OCI-LY1 (cell line): ENCODE results near the gene CHTF18.
"Not testable (repeated sequence)": the region's sequence is repeated elsewhere in the genome, so short reads cannot be mapped to it uniquely, and the experiment has no call there.

Experiments
- H2AFZ ChIP-seq: fragments of 200-600 bp; sonication (generic), shearing (Covaris generic); 2 replicates; pipeline ENCODE4 v1.6.0; 2014; ENCODE audit warnings: antibody characterized with exemption, mild to moderate bottlenecking, low read length
- H3F3A ChIP-seq: fragments of 200-600 bp; sonication (generic), shearing (Covaris generic); 2 replicates; pipeline ENCODE4 v1.6.0; 2014; ENCODE audit warnings: mild to moderate bottlenecking, antibody characterized with exemption, low read length, moderate library complexity; ENCODE audit not compliant: insufficient read depth
- H3K27ac ChIP-seq: fragments of 200-600 bp; sonication (generic); 2 replicates; pipeline ENCODE4 v1.5.1; 2014; ENCODE audit warnings: low read length, mixed run types, mild to moderate bottlenecking, low read depth; ENCODE audit not compliant: poor library complexity, severe bottlenecking
- H3K27me3 ChIP-seq: fragments of 200-600 bp; sonication (generic); 2 replicates; pipeline ENCODE4 v1.6.0; 2014; ENCODE audit warnings: antibody characterized with exemption, mild to moderate bottlenecking, low read length, moderate library complexity; ENCODE audit not compliant: insufficient read depth
- H3K36me3 ChIP-seq: fragments of 200-600 bp; sonication (generic); 2 replicates; pipeline ENCODE4 v1.6.1; 2014; ENCODE audit warnings: mild to moderate bottlenecking, antibody characterized with exemption, low read length, moderate library complexity, mixed read lengths; ENCODE audit not compliant: insufficient read depth
- H3K4me1 ChIP-seq: fragments of 200-600 bp; sonication (generic); 2 replicates; pipeline ENCODE4 v1.5.1; 2014; ENCODE audit warnings: mild to moderate bottlenecking, low read length, moderate library complexity; ENCODE audit not compliant: insufficient read depth, severe bottlenecking
- H3K4me2 ChIP-seq: fragments of 200-600 bp; sonication (generic), shearing (Covaris generic); 2 replicates; pipeline ENCODE4 v1.6.1; 2014; ENCODE audit warnings: low read length
- H3K4me3 ChIP-seq: fragments of 200-600 bp; sonication (generic); 2 replicates; pipeline ENCODE4 v1.5.1; 2014; ENCODE audit warnings: low read length, low read depth, mild to moderate bottlenecking, mixed read lengths; ENCODE audit not compliant: poor library complexity, severe bottlenecking
- H3K79me2 ChIP-seq: fragments of 200-600 bp; shearing (Covaris generic); 2 replicates; pipeline ENCODE4 v1.6.1; 2016; ENCODE audit warnings: mixed run types, low read length, mixed read lengths; ENCODE audit not compliant: insufficient read depth
- H3K9ac ChIP-seq: fragments of 200-600 bp; sonication (generic), shearing (Covaris generic); 2 replicates; pipeline ENCODE4 v1.6.1; 2014; ENCODE audit warnings: mild to moderate bottlenecking, low read length, mixed read lengths
- H3K9me2 ChIP-seq: fragments of 200-600 bp; sonication (generic), shearing (Covaris generic); 2 replicates; pipeline ENCODE4 v1.6.1; 2014; ENCODE audit warnings: low read depth, mild to moderate bottlenecking, low read length, mixed read lengths
- H3K9me3 ChIP-seq: fragments of 200-600 bp; shearing (Covaris generic); 2 replicates; pipeline ENCODE4 v1.6.1; 2014; ENCODE audit warnings: low read length, mixed read lengths
- H4K20me1 ChIP-seq: fragments of 200-600 bp; sonication (generic), shearing (Covaris generic); 2 replicates; pipeline ENCODE4 v1.6.0; 2016; ENCODE audit warnings: mild to moderate bottlenecking, low read length; ENCODE audit not compliant: insufficient read depth
- EZH2 ChIP-seq: fragments of 200-600 bp; sonication (generic), shearing (Covaris generic); IDR thresholded peaks from 2 replicates; pipeline ENCODE4 v1.8.0; 2017; ENCODE audit warnings: borderline replicate concordance, mixed run types, mild to moderate bottlenecking, antibody characterized with exemption, low read length, moderate library complexity, mixed read lengths
- TF ChIP-seq, protein P1 (sequence below): fragments of 200-600 bp; sonication (generic), shearing (Covaris generic); IDR thresholded peaks from 2 replicates; pipeline ENCODE4 v1.5.1; 2017; ENCODE audit warnings: mild to moderate bottlenecking, antibody characterized with exemption, low read length, moderate library complexity, mixed read lengths

CHTF18 gene

DNA sequence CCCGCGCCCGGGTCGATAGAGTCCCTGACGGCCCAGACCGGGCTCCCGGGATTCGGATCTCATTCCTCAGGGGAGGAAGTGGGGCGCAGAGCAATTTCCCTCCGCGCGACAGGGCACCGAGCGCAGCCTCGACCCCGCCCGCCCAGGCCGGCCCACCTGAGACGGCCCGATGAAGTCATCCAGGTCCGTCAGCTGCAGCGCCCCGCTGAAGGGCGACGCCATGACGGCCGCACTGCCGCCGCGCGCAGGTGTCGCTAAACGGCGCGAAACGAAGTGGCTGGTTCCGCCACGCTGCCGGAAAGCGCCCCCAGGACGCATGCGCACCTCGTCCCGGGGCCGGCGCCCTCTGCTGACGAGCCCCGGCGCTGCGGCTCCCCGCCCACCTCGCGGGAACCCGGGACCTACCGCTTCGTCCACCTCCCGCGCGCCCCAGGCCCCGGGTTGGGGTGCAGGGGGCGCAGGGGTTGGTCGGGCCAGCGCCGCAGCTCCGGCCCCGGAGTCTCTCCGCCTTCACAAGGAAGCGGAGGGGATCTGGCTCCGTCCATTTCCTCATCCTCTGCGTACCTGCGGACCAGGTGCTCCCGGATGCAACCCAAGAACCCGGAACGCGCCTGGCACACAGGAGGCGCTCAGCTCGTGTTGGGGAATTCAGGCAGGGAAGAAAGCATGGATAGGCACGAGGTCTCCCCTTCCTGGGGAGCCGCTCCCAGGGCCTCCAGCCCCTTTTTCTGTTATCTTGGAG is 47.5 kb upstream of the CHTF18 start, which contains the start of gene CIAO3:
TSS of gene CIAO3 (minus strand) at position 234 of the 742 bp plus-strand sequence. CDS start at position 222, 12 bp downstream.
- Histone ChIP-seq H3K36me3 (peaks cover 11% of the 10 kb centered on the region), H3K9me3 (no peaks in the 10 kb centered on the region), H4K20me1 (no peaks in the 10 kb centered on the region), H3K79me2 (no peaks in the 10 kb centered on the region), H3K9me2 (no peaks in the 10 kb centered on the region), H3F3A (no peaks in the 10 kb centered on the region), H3K27ac (peak within 1 kb of the TSS; percentile 97), H3K4me2 (peak within 1 kb of the TSS; percentile 83), H3K4me3 (peak within 1 kb of the TSS; percentile 84), H3K9ac (peak within 1 kb of the TSS; percentile 84), H3K27me3 (no peaks in the 10 kb centered on the region), H3K4me1 (peaks cover 46% of the 10 kb centered on the region), H2AFZ (no peak within 1 kb of the TSS)
- no peak for TF ChIP-seq EZH2
- TF ChIP-seq, protein P1, sequence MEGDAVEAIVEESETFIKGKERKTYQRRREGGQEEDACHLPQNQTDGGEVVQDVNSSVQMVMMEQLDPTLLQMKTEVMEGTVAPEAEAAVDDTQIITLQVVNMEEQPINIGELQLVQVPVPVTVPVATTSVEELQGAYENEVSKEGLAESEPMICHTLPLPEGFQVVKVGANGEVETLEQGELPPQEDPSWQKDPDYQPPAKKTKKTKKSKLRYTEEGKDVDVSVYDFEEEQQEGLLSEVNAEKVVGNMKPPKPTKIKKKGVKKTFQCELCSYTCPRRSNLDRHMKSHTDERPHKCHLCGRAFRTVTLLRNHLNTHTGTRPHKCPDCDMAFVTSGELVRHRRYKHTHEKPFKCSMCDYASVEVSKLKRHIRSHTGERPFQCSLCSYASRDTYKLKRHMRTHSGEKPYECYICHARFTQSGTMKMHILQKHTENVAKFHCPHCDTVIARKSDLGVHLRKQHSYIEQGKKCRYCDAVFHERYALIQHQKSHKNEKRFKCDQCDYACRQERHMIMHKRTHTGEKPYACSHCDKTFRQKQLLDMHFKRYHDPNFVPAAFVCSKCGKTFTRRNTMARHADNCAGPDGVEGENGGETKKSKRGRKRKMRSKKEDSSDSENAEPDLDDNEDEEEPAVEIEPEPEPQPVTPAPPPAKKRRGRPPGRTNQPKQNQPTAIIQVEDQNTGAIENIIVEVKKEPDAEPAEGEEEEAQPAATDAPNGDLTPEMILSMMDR: peak; percentile 89

DNA sequence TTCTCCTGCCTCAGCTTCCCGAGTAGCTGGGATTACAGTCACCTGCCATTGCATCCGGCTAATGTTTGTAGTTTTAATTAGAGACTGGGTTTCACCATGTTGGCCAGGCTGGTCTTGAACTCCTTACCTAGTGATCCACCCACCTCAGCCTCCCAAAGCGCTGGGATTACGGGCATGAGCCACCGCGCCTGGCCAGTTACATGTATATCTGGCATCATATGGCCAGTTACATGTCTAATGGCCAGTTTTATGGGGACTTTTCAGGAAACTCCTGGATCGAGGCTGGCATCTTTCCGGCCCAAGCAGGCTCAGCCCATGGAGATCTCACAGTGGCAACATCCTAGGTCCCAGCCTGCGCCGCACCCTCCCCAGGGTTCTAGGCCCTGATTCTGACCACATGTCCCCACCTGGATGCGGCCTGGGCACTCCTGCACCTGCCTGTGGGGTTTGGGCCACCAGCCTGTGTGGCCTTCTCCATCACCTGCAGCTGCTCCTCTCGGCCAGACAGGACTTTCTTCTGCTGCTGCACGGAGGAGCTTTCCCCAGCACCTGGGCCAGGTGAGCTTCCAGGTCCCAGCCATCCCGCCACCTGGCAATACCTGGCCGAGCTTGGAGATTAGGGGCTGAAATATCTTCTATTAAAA is 46.3 kb upstream of the CHTF18 start:
- no peaks in the 10 kb centered on the region for H3K9me3 ChIP-seq
- H3K27ac ChIP-seq: no peak overlapping the region
- H3K27me3 ChIP-seq: no peaks in the 10 kb centered on the region
- peaks cover under 1% of the 10 kb centered on the region for H3K36me3 ChIP-seq
- TF ChIP-seq, protein P1: no peak
- TF ChIP-seq EZH2: no peak
- H4K20me1 ChIP-seq: no peaks in the 10 kb centered on the region
- no peak overlapping the region for H3K4me3 ChIP-seq
- H3K4me2 ChIP-seq: no peak overlapping the region
- peaks cover 35% of the 10 kb centered on the region for H3K4me1 ChIP-seq
- H3F3A ChIP-seq: no peaks in the 10 kb centered on the region
- no peaks in the 10 kb centered on the region for H3K9me2 ChIP-seq
- H2AFZ ChIP-seq: no peak overlapping the region
- no peak overlapping the region for H3K9ac ChIP-seq
- H3K79me2 ChIP-seq: no peaks in the 10 kb centered on the region

DNA sequence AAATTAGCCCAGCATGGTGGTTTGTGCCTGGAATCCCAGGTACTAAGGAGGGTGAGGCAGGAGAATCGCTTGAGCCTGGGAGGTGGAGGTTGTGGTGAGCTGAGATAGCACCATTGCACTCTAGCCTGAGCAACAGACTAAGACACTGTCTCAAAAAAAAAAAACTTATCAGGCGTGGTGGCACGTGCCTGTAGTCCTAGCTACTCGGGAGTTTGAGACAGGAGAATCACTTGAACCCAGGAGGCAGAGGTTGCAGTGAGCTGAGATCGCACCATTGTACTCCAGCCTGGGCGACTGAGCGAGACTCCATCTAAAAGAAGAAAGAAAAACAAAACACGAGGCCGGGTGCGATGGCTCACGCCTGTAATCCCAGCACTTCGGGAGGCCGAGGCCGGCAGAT is 45.5 kb upstream of the CHTF18 start:
- not testable (repeated sequence) for H3K4me2 ChIP-seq, H3K9me2 ChIP-seq, H3F3A ChIP-seq, H3K27ac ChIP-seq, H3K27me3 ChIP-seq, H2AFZ ChIP-seq, H3K9me3 ChIP-seq, H3K9ac ChIP-seq, H3K36me3 ChIP-seq, H3K4me3 ChIP-seq, H4K20me1 ChIP-seq, H3K79me2 ChIP-seq
- H3K4me1 ChIP-seq: peaks cover 27% of the 10 kb centered on the region
